ENCODE results near the gene C4A. TPM values are rescaled to one million over a fixed set of nuclear protein-coding genes. Genes with fewer than 3 reads are reported as not detected.

Gene C4A
- total RNA-seq, 6 donors from 2014 or later, result 89.8 to 217 (median 139) TPM

- TF ChIP-seq EP300 (IDR thresholded peaks at IDR 0.05) (no peak), CTCF (IDR thresholded peaks at IDR 0.05) (no peak), POLR2AphosphoS5 (IDR thresholded peaks at IDR 0.05) (no peak), POLR2A (IDR thresholded peaks at IDR 0.05) (no peak)
- H3K27ac ChIP-seq, result no peak overlapping the region
- peaks cover 22 to 73% (median 51%) of the 10 kb centered on the region in 4 donors for H3K36me3 ChIP-seq
- ATAC-seq (ENCODE audit: low FRiP score in 2 of 2) (no peak), DNase-seq (no peak)
- no peaks in the 10 kb centered on the region for H3K27me3 ChIP-seq
- peaks cover 17 to 25% (median 19%) of the 10 kb centered on the region in 4 donors for H3K4me1 ChIP-seq
- no peaks in the 10 kb centered on the region for H3K9me3 ChIP-seq
- no peak overlapping the region for H3K4me3 ChIP-seq
- WGBS, 2 donors, result 92 to 95% methylated on average over 3 of the region's 3 CpGs
Measured at GRCh38 chr6:31956796-31957195, 25.1 kb upstream of the C4A start.

GRCh38 chr6:31958412-31958740 is 23.5 kb upstream of the C4A start:
- DNase-seq (no peak), ATAC-seq (ENCODE audit: low FRiP score in 2 of 2) (peak in 1 of 2 donors; percentile 12)
- 10 to 13% methylated on average over 11 of the region's 11 CpGs for WGBS, 2 donors
- Histone ChIP-seq H3K4me1 (peaks cover 17 to 21% (median 19%) of the 10 kb centered on the region in 4 donors), H3K9me3 (no peaks in the 10 kb centered on the region), H3K4me3 (peak overlapping the region; percentile 74 to 94 (median 78)), H3K36me3 (peaks cover 35 to 73% (median 59%) of the 10 kb centered on the region in 4 donors), H3K27ac (peak overlapping the region; percentile 85 to 90 (median 88)), H3K27me3 (no peaks in the 10 kb centered on the region)
- TF ChIP-seq POLR2A (IDR thresholded peaks at IDR 0.05) (no peak), POLR2AphosphoS5 (IDR thresholded peaks at IDR 0.05) (no peak), CTCF (IDR thresholded peaks at IDR 0.05) (no peak), EP300 (IDR thresholded peaks at IDR 0.05) (no peak)

GRCh38 chr6:31958741-31959739 is 22.8 kb upstream of the C4A start, which contains the start of the genes NELFE and SKIC2:
Gene NELFE, minus strand, starts transcription at chr6:31958971. Its CDS starts 525 bp downstream, at chr6:31958446.
Gene SKIC2, plus strand, starts transcription at chr6:31959175. Its CDS starts 18 bp downstream, at chr6:31959193.
- 1 to 2% methylated on average over 41 to 51 of the region's 59 CpGs for WGBS, 2 donors
- Histone ChIP-seq H3K27ac (peak within 1 kb of the TSS; percentile 85 to 90 (median 88)), H3K36me3 (peaks cover 34 to 73% (median 60%) of the 10 kb centered on the region in 4 donors), H3K9me3 (no peaks in the 10 kb centered on the region), H3K4me1 (peaks cover 17 to 21% (median 19%) of the 10 kb centered on the region in 4 donors), H3K27me3 (no peaks in the 10 kb centered on the region), H3K4me3 (peak within 1 kb of the TSS; percentile 74 to 94 (median 78))
- TF ChIP-seq POLR2A (IDR thresholded peaks at IDR 0.05), result peak in 3 of 4 donors; percentile 44 to 79 (median 65)
- TF ChIP-seq EP300 (IDR thresholded peaks at IDR 0.05), result peak in 1 of 4 donors; percentile 37
- no peak for TF ChIP-seq CTCF (IDR thresholded peaks at IDR 0.05)
- peak; percentile 93 to 96 for TF ChIP-seq POLR2AphosphoS5 (IDR thresholded peaks at IDR 0.05)
- ATAC-seq (ENCODE audit: low FRiP score in 2 of 2), result peak; percentile 99
- peak; percentile 98 to 99 for DNase-seq

GRCh38 chr6:31961616-31962015 is 20.2 kb upstream of the C4A start:
- Histone ChIP-seq H3K4me1 (peaks cover 17 to 21% (median 19%) of the 10 kb centered on the region in 4 donors), H3K27ac (no peak overlapping the region), H3K4me3 (no peak overlapping the region), H3K27me3 (no peaks in the 10 kb centered on the region), H3K9me3 (no peaks in the 10 kb centered on the region), H3K36me3 (peaks cover 37 to 73% (median 58%) of the 10 kb centered on the region in 4 donors)
- DNase-seq (no peak), ATAC-seq (ENCODE audit: low FRiP score in 2 of 2) (no peak)
- WGBS, 2 donors, result 95 to 100% methylated on average over 12 of the region's 12 CpGs
- no peak for TF ChIP-seq POLR2A (IDR thresholded peaks at IDR 0.05)
- no peak for TF ChIP-seq CTCF (IDR thresholded peaks at IDR 0.05)
- TF ChIP-seq POLR2AphosphoS5 (IDR thresholded peaks at IDR 0.05), result no peak
- no peak for TF ChIP-seq EP300 (IDR thresholded peaks at IDR 0.05)
